Measurements from ENCODE around the gene GRK4.
"Not testable (repeated sequence)": the region's sequence is repeated elsewhere in the genome, so short reads cannot be mapped to it uniquely, and the experiment has no call there.

Gene GRK4

GRCh38 chr4:3042226-3042625 lies 78.9 kb downstream of the GRK4 start:
- TF ChIP-seq CTCF (IDR thresholded peaks at IDR 0.05; ENCODE audit: borderline replicate concordance, insufficient read depth, low read depth, low read length): no peak
- peak overlapping the region; percentile 59 for H3K4me3 ChIP-seq (ENCODE audit: low read depth, low read length)

- TF ChIP-seq CTCF (IDR thresholded peaks at IDR 0.05; ENCODE audit: borderline replicate concordance, insufficient read depth, low read depth, low read length): no peak
Observed at GRCh38 chr4:3043282-3044020, 80.1 kb downstream of the GRK4 start.

GRCh38 chr4:3044870-3045819 lies 81.8 kb downstream of the GRK4 start:
- TF ChIP-seq CTCF (IDR thresholded peaks at IDR 0.05; ENCODE audit: borderline replicate concordance, insufficient read depth, low read depth, low read length): 0 out of 2 replicates have a peak, but pooled peaks have one; percentile 1
- no peak overlapping the region for H3K4me3 ChIP-seq (ENCODE audit: low read depth, low read length)

More at GRCh38 chr4:3043282-3044020, 80.1 kb downstream of the GRK4 start:
- H3K4me3 ChIP-seq (ENCODE audit: low read depth, low read length): no peak overlapping the region

- H3K4me3 ChIP-seq (ENCODE audit: low read depth, low read length): no peak overlapping the region
- TF ChIP-seq CTCF (IDR thresholded peaks at IDR 0.05; ENCODE audit: borderline replicate concordance, insufficient read depth, low read depth, low read length): no peak
Observed at GRCh38 chr4:3046162-3046561, 82.8 kb downstream of the GRK4 start.

- TF ChIP-seq CTCF (IDR thresholded peaks at IDR 0.05; ENCODE audit: borderline replicate concordance, insufficient read depth, low read depth, low read length): no peak
- H3K4me3 ChIP-seq (ENCODE audit: low read depth, low read length): no peak overlapping the region
Observed at GRCh38 chr4:3046623-3047022, 83.3 kb downstream of the GRK4 start.

GRCh38 chr4:3047464-3048286 lies 84.3 kb downstream of the GRK4 start:
- H3K4me3 ChIP-seq (ENCODE audit: low read depth, low read length): no peak overlapping the region
- TF ChIP-seq CTCF (IDR thresholded peaks at IDR 0.05; ENCODE audit: borderline replicate concordance, insufficient read depth, low read depth, low read length): peak; percentile 76

GRCh38 chr4:3051141-3051897 lies 87.9 kb downstream of the GRK4 start:
- not testable (repeated sequence) for H3K4me3 ChIP-seq (ENCODE audit: low read depth, low read length)

All from GM12875 (cell line).